Stimulated activated effector memory CD8-positive, alpha-beta T cell treated with anti-CD3 and anti-CD28 coated beads, Interleukin-12 subunit alpha, Interleukin-12 subunit beta, amount 100 ng/mL, for 72 hours (primary cell): ENCODE data around the gene ZC3HAV1.
"Not testable (repeated sequence)": the region's sequence is repeated elsewhere in the genome, so short reads cannot be mapped to it uniquely, and the experiment has no call there.

Source experiments
- ATAC-seq: fragments of 150-1000 bp; cut with Tn5 transposase; 2 replicates; pipeline ENCODE4 v1.10.0; 2021
- DNase-seq, 2 donors: peaks; one replicate each; pipeline ENCODE4 v3.0.0; 2021 to 2022; ENCODE audit warnings: low spot score in 2 of 2
- H3K27ac Mint-ChIP-seq: one replicate; pipeline ENCODE4 v1.8.0; 2022; ENCODE audit warnings: mild to moderate bottlenecking, mixed read lengths
- H3K36me3 Mint-ChIP-seq: one replicate; pipeline ENCODE4 v1.8.0; 2022; ENCODE audit warnings: mild to moderate bottlenecking, mixed read lengths
- H3K4me1 Mint-ChIP-seq: one replicate; pipeline ENCODE4 v1.8.0; 2022; ENCODE audit warnings: mixed read lengths
- H3K4me3 Mint-ChIP-seq: one replicate; pipeline ENCODE4 v1.8.0; 2022; ENCODE audit warnings: mild to moderate bottlenecking, mixed read lengths
- H3K9me3 Mint-ChIP-seq: one replicate; pipeline ENCODE4 v1.8.0; 2022; ENCODE audit warnings: mixed read lengths

ZC3HAV1 gene

DNA sequence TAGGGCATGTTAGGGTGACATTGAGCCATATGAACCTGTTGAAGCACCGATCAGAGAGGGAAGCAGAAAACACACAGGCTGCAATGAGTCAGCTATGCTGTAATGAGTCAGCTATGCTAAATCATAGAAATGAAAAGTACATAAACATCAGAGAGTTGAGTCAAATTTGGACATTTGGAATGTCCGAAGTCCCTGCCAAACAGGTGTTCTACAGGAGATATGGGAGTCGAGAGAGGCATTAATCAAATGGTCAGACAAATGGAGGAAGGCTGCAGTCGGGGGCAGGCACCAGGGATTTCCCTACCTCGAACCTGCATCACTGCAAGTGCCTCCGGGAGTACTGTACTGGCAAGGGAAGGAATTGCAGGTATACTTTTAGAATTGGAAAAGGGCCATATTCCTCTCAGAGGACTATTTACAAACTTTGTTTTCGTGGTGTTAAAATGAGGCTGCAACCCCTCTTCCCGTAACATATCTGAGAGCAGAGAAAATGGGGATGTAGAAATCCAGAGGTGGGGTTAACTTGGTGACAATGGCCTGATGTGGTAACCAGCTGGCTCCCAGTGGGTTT is 8.8 kb upstream of the ZC3HAV1 start:
- ATAC-seq (peak; percentile 95), DNase-seq (no peak)
- H3K4me1 Mint-ChIP-seq, result peaks cover 23% of the 10 kb centered on the region
- no peaks in the 10 kb centered on the region for H3K36me3 Mint-ChIP-seq
- no peaks in the 10 kb centered on the region for H3K9me3 Mint-ChIP-seq
- peak overlapping the region; percentile 17 for H3K27ac Mint-ChIP-seq
- H3K4me3 Mint-ChIP-seq, result peak overlapping the region; percentile 50

DNA sequence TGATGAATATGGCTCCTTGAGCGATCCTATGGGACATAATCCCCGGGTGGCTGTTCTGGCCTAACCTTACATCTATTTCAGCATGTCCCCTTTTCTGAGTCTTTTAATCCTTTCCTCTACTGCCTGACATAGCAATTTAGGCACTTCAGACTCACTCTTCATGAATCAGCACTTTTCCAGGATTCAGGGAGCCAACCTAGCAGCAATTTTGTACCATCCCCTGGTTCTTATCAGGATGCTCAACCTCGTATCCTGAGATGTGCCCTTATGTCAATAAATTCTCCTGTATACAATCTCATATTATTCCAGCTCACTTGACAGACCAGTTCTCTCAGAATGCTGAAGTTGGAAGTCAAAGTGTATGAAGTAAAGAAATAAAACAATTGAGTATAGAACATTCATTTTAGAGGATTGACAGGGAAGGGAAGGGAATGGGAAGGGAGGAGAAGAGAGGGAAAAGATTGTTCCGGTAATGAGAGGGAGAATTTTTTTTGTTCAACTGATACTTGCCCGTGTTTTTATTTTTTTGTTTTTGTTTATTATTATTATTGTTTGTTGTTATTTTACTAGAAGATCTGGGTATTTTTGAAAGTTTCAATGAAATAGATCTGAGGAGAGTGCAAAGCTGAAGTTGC is 8.2 kb upstream of the ZC3HAV1 start:
- H3K4me3 Mint-ChIP-seq, result peak overlapping the region; percentile 50

DNA sequence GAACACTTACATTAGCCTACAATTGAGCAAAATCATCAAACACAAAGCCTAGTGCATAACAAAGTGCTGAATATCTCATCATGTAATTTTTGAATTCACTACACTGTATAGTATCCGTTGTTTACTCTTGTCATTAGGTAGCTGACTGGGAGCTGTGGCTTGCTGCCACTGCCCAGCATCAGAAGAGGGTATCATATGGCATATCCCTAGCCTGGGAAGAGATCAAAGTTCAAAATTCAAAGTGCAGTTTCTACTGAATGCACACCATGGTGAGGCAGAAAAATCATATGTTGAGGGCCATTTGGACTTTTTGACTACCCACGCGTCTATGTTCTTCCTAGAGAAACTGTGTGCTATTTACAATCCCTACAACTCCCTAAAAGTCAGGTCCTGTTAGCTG is 7.5 kb upstream of the ZC3HAV1 start:
- Mint-ChIP-seq H3K4me1 (peaks cover 32% of the 10 kb centered on the region), H3K36me3 (peaks cover 5% of the 10 kb centered on the region), H3K27ac (no peak overlapping the region), H3K9me3 (peaks cover under 1% of the 10 kb centered on the region), H3K4me3 (no peak overlapping the region)
- no peak for DNase-seq
- ATAC-seq, result no peak

More for the DNA sequence above, 8.2 kb upstream of the ZC3HAV1 start:
- H3K36me3 Mint-ChIP-seq, result no peaks in the 10 kb centered on the region
- no peak for DNase-seq
- H3K4me1 Mint-ChIP-seq, result peaks cover 29% of the 10 kb centered on the region
- no peak for ATAC-seq
- peak overlapping the region; percentile 17 for H3K27ac Mint-ChIP-seq
- H3K9me3 Mint-ChIP-seq, result no peaks in the 10 kb centered on the region

DNA sequence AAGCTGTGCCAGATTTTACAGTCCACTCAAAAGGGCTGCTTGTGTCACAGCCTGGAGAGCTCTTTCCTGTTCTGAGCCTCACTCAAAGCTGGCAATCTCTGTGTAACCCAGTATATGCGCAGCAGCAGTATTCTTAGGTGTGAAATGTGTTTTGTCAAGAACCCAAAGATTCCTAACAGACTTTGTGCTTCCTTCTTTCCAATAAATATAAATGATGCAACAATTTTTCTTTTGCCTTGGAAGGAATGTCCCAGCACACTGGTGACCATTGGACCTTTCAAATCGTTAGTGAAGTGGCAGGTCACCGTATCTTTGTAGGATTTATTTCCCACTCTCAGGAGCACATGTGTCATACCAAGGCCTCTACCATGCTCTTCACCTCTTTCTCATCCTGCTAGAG is 5.6 kb upstream of the ZC3HAV1 start:
- Mint-ChIP-seq H3K4me1 (peaks cover 48% of the 10 kb centered on the region), H3K36me3 (peaks cover 11% of the 10 kb centered on the region), H3K4me3 (no peak overlapping the region), H3K27ac (no peak overlapping the region), H3K9me3 (peaks cover 4% of the 10 kb centered on the region)
- ATAC-seq (no peak), DNase-seq (no peak)

DNA sequence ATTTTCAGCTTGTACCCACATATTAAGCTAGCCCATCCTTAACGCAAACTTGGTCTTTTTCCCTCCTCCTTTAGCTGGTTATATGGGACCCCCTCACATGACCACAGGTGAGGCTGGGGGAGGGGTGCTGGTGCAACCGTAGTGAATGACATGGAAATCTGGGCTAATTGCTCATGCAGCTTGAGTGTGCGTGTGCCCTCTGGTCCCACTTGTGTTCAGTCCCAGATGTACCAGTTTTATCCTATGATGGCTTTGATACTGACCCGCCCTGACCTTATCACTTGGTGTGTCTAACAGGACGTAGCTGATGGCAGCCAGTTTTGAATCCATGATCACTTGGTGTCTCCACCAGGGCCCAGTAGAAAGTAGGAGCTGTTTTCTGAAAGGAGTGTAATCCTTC is 5.1 kb upstream of the ZC3HAV1 start:
- H3K36me3 Mint-ChIP-seq, result peaks cover 12% of the 10 kb centered on the region
- DNase-seq (no peak), ATAC-seq (no peak)
- H3K27ac Mint-ChIP-seq, result no peak overlapping the region
- no peak overlapping the region for H3K4me3 Mint-ChIP-seq
- H3K4me1 Mint-ChIP-seq, result peaks cover 48% of the 10 kb centered on the region
- peaks cover 4% of the 10 kb centered on the region for H3K9me3 Mint-ChIP-seq

DNA sequence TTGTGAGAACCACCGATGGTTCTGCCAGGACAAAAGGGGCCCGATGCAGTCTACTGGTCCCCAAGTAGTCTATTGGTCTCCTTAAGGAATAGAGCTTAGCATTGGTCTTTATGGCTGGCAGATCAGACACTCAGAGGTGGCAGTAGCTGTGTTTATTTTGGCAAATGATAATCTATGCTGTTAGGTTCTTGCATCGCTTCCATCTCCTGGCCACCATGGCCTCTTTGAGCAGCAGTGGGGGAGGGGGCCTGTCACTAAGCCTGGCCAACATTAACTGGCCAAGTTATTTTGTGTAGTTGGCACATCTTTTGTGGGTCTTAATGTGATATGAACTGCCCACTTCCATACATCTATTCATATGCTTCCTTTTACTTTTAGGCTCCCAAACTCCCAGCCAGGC is 4.5 kb upstream of the ZC3HAV1 start:
- peaks cover 4% of the 10 kb centered on the region for H3K9me3 Mint-ChIP-seq
- H3K4me1 Mint-ChIP-seq, result peaks cover 44% of the 10 kb centered on the region
- H3K27ac Mint-ChIP-seq, result no peak overlapping the region
- no peak overlapping the region for H3K4me3 Mint-ChIP-seq
- no peak for ATAC-seq
- peak in 1 of 2 donors; percentile 30 for DNase-seq
- peaks cover 18% of the 10 kb centered on the region for H3K36me3 Mint-ChIP-seq

DNA sequence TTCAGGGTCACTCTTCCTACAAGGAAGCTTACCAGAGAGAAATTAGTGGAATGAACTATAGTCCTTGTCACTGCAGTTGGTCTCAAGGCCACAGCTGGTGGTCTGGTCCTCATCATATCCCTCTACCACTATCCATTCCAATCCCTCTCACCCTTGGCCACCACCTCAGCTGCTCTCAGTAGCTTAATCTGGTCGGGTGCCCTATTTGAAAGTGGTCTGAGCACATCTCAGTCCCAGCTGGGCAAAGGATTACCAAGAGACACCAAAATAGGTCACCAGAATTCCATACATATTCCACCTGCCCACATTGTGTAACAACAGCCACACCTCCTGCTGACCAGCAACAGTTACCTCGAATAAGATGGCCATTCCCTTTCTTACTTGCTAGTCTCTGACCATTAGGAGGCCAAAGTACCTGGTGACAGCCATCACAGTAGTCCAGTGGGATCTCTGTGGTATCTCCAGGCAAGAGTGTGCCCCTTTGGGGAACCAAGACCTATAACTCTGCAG is 3.3 kb upstream of the ZC3HAV1 start:
- no peak for ATAC-seq
- Mint-ChIP-seq H3K27ac (no peak overlapping the region), H3K4me3 (no peak overlapping the region), H3K4me1 (peaks cover 34% of the 10 kb centered on the region), H3K9me3 (peaks cover 4% of the 10 kb centered on the region), H3K36me3 (peaks cover 26% of the 10 kb centered on the region)
- DNase-seq, result no peak

DNA sequence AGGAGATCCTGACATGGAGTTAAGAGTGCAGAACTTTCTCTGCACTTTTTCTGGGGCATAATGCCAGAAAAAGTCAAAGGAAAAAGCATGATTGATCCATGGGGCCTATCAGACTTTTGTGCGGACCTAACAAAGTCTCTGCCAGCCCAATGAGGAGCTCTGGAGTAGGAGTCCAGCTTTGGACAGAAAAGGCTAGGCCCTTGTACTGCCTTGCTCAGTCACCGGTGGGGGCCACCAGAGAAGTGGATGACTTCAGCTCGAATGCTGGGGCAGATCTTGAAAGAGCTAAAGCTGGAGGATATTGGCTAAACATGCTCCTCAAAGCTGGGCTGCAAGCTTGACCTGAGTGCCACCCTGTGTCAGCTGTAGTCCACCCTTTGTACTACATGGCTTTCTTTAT is 2.8 kb upstream of the ZC3HAV1 start:
- DNase-seq, result no peak
- Mint-ChIP-seq H3K27ac (peak overlapping the region; percentile 95), H3K4me3 (peak overlapping the region; percentile 95), H3K36me3 (peaks cover 31% of the 10 kb centered on the region), H3K4me1 (peaks cover 29% of the 10 kb centered on the region), H3K9me3 (peaks cover 4% of the 10 kb centered on the region)
- ATAC-seq, result no peak

DNA sequence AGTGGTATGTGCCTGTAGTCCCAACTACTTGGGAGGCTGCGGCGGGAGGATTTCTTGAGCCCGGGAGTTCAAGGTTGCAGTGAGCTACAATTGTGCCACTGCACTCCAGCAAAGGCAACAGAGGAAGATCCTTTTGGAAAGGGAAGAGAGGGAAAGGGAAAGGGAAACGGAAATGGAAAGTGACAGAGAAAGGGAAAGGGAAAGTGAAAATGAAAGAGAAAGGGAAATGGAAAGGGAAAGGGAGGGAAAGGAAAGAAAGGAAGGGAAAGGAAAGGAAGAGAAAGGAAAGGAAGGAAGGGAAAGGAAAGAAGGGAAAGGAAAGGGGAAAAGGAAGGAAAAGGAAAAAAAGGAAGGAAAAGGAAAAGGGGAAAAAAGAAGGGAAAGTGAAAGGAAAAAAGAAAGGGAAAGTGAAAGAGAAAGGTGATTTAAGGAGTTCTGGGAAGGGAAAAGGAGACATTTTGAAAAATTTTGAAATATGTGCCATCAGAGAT is 2.3 kb upstream of the ZC3HAV1 start:
- DNase-seq (no peak), ATAC-seq (no peak)
- Mint-ChIP-seq H3K4me1 (peaks cover 24% of the 10 kb centered on the region), H3K4me3 (peak overlapping the region; percentile 95), H3K36me3 (peaks cover 35% of the 10 kb centered on the region), H3K9me3 (peaks cover 4% of the 10 kb centered on the region), H3K27ac (peak overlapping the region; percentile 95)

DNA sequence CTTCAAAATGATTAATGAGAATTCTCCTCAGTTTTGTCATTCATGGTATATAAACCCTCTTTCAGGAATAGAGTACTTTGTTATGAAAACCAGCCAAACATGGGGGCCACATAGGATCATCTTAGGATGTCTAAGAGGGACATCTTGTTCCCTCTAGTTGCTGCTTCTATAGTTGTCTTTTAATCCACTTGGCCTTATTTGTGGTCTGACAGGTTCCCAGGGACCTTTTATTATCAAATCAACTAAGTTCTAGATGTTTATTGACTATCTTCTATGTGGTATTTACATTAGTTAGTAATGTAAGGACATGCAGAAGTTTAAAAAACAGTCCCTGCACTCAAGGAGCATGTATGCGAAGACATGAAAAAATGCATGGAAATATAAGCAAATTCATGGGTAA is 1.6 kb upstream of the ZC3HAV1 start:
- Mint-ChIP-seq H3K4me1 (peaks cover 24% of the 10 kb centered on the region), H3K27ac (peak overlapping the region; percentile 95), H3K9me3 (peaks cover 4% of the 10 kb centered on the region), H3K36me3 (peaks cover 42% of the 10 kb centered on the region), H3K4me3 (peak overlapping the region; percentile 95)
- ATAC-seq (no peak), DNase-seq (no peak)

DNA sequence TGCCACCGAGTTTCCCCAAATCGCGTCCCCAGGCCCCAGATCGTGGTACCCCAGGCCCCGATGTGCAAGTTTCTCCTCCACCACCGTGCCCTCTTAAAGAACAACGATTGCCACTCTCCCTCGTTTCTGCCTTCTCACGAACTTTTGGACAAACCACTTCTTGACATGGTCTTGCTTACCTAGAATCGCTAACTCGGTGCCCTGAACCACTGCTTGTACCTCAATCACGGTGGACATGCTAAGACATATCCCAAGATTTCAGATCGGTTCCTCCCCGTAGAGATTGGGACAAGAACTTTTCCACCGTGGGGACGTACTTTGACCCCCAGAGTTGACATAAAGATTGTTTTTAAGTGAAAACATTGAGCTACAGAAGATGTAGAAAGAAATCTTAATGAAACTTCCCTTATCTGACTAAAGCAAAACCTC is 477 bp upstream of the ZC3HAV1 start:
- DNase-seq, result no peak
- H3K27ac Mint-ChIP-seq, result peak overlapping the region; percentile 95
- H3K36me3 Mint-ChIP-seq, result peaks cover 54% of the 10 kb centered on the region
- H3K9me3 Mint-ChIP-seq, result peaks cover 4% of the 10 kb centered on the region
- H3K4me3 Mint-ChIP-seq, result peak overlapping the region; percentile 95
- ATAC-seq, result no peak
- H3K4me1 Mint-ChIP-seq, result peaks cover 30% of the 10 kb centered on the region

DNA sequence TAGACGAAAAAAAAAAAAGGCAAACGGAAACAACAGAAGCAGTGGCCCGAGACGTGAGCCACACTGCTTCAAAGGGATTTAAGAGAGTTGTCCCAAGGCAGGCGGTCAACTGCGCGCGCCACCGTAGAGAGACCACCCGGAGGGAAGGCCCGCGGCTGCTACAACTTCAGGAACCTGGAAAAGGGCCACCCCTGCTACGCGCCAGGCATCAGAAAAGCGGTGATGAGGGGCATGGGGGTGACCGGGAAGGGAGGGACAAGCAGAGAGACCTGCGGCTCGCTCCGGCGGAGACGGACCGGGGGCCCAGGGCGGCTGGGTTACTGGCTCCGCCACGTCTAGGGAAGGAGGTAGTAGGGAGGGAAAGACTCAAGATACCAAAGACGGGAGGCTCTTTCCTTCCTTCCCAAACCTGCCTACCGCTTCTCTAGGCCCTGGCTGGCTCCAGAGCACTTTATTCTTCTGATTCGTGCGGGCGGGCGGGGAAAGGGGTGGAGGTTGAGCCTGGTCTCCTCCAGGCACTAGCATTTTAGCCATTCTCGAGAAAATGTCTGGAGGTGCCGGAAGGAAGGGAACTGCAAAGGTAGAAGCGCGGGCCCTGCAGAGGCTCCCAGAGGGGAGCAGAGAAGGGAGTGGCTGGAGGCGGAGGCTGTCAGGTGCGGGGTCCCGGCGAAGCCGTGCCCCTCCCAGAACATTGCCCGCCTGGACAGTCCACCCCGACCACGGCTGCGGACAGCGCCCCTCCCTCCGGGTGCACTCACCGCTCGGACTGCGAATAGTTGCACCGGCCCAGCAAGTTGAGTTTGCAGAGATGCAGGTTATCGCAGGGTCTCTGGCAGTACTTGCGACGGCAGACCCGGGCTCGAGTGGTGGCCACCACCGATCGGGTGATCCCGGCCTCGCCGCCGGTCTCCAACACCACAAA is 993 bp downstream of the ZC3HAV1 start:
- DNase-seq (peak in 1 of 2 donors; percentile 72), ATAC-seq (peak; percentile 3)
- H3K4me3 Mint-ChIP-seq, result peak overlapping the region; percentile 95
- peaks cover 32% of the 10 kb centered on the region for H3K4me1 Mint-ChIP-seq
- H3K9me3 Mint-ChIP-seq, result peaks cover 4% of the 10 kb centered on the region
- H3K27ac Mint-ChIP-seq, result peak overlapping the region; percentile 95
- H3K36me3 Mint-ChIP-seq, result peaks cover 68% of the 10 kb centered on the region

DNA sequence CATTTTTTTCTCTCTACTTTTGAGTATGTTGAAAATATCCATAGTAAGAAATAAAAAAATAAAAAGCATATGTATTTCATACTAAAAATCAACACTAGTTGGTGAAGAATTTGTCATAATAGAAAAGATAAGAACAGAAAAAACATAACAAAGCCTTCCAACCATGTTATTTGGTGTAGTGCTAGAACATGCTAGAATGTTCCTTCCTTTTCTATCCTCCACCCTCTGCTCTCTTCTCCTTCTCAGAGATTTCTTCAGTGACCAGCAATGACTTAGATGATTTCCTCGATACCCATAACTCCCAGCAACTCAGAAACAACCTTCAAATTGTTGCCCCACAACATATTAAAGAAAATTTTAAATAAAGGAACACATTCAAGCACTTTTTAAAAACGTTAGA is 2.6 kb downstream of the ZC3HAV1 start:
- peaks cover 4% of the 10 kb centered on the region for H3K9me3 Mint-ChIP-seq
- H3K27ac Mint-ChIP-seq, result peak overlapping the region; percentile 95
- no peak for ATAC-seq

DNA sequence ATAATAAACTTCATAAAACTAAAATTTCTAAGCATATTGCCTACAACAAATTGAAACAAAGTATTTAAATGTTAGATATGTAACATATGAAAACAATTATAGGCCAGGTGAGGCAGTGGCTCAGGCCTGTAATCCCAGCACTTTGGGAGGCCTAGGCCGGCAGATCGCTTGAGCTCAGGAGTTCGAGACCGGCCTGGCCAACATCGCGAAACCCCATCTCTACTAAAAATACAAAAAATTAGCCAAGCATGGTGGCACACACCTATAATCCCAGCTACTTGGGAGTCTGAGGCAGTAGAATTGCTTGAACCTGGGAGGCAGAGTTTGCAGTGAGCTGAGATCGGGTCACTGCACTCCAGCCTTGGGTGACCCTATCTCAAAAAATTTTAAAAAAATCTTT is 3.3 kb downstream of the ZC3HAV1 start:
- not testable (repeated sequence) for H3K9me3 Mint-ChIP-seq, ATAC-seq, DNase-seq
- Mint-ChIP-seq H3K36me3 (peaks cover 78% of the 10 kb centered on the region), H3K4me1 (peaks cover 33% of the 10 kb centered on the region), H3K4me3 (peak overlapping the region; percentile 95), H3K27ac (peak overlapping the region; percentile 95)

More for the DNA sequence above, 2.6 kb downstream of the ZC3HAV1 start:
- peak overlapping the region; percentile 95 for H3K4me3 Mint-ChIP-seq
- no peak for DNase-seq
- peaks cover 77% of the 10 kb centered on the region for H3K36me3 Mint-ChIP-seq
- peaks cover 34% of the 10 kb centered on the region for H3K4me1 Mint-ChIP-seq

DNA sequence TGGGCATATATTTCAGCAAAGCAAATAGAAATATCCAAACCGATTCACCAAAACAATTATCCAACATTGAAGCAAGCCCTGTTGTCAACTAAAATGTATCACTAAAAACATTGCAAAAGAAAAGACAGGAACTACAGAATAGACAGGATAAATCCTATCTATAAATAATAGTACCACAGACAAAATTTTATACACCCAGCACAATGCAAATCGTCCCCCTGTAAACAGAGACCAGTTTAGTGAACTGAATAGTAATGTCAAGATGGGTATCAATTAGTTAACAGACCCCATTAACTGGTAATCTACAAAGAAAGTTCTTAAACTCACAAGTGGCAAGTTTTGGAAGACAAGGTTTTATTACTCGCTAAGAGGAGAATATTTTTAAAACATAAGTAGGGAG is 4.0 kb downstream of the ZC3HAV1 start:
- Mint-ChIP-seq H3K4me1 (peaks cover 33% of the 10 kb centered on the region), H3K9me3 (no peaks in the 10 kb centered on the region), H3K4me3 (peak overlapping the region; percentile 95), H3K27ac (peak overlapping the region; percentile 95), H3K36me3 (peaks cover 86% of the 10 kb centered on the region)
- no peak for DNase-seq
- ATAC-seq, result no peak
